Measurements from ENCODE around the gene FBXL3. TPM values are rescaled to one million over a fixed set of nuclear protein-coding genes. Genes with fewer than 3 reads are reported as not detected.

Gene FBXL3
- total and polyA plus RNA-seq, 2 of the 13 experiments (the other 11 are each of a cell fraction or from before 2014, with no cell fraction given), result 11.5 to 18.5 TPM

GRCh38 chr13:76991796-76992547, 35.0 kb downstream of the FBXL3 start, which contains the start of gene CLN5 (continued):
- TF ChIP-seq XBP1 (CRISPR knock-in tag; IDR thresholded peaks at IDR 0.05), result no peak
- 0 out of 2 replicates have a peak, but pooled peaks have one; percentile 59 for TF ChIP-seq ZNF83 (CRISPR knock-in tag; IDR thresholded peaks at IDR 0.05; ENCODE audit: borderline replicate concordance)
- TF ChIP-seq ZNF460 (CRISPR knock-in tag; IDR thresholded peaks at IDR 0.05; ENCODE audit: borderline replicate concordance), result peak; percentile 11; the same call in 1 of the 2 replicates
- no peak for TF ChIP-seq ZNF550 (CRISPR knock-in tag; IDR thresholded peaks at IDR 0.05; ENCODE audit: borderline replicate concordance)
- TF ChIP-seq HNRNPLL (IDR thresholded peaks at IDR 0.05; ENCODE audit: low read depth, low read length, poor library complexity, severe bottlenecking), result peak; percentile 89
- TF ChIP-seq PLRG1 (conservative IDR thresholded peaks at IDR 0.05), result no peak
- peak; percentile 48; the same call in 1 of the 2 replicates for TF ChIP-seq GMEB2 (CRISPR knock-in tag; IDR thresholded peaks at IDR 0.05; ENCODE audit: low read depth)
- TF ChIP-seq MTF2 (CRISPR knock-in tag; IDR thresholded peaks at IDR 0.05; ENCODE audit: borderline replicate concordance), result no peak
- 0 out of 2 replicates have a peak, but pooled peaks have one; percentile 1 for TF ChIP-seq FOXO1 (CRISPR knock-in tag; IDR thresholded peaks at IDR 0.05)
- TF ChIP-seq HIVEP1 (CRISPR knock-in tag; IDR thresholded peaks at IDR 0.05), result peak; percentile 38; the same call in 1 of the 2 replicates
- TF ChIP-seq HNRNPL (IDR thresholded peaks at IDR 0.05; ENCODE audit: low read depth, low read length), result no peak
- peak; percentile 82 for TF ChIP-seq YY1 (IDR thresholded peaks at IDR 0.05; ENCODE audit: insufficient read depth, insufficient replicate concordance, low read depth, low read length)
- peak; percentile 89 for TF ChIP-seq IKZF5 (CRISPR knock-in tag; IDR thresholded peaks at IDR 0.05)
- TF ChIP-seq, protein P1, sequence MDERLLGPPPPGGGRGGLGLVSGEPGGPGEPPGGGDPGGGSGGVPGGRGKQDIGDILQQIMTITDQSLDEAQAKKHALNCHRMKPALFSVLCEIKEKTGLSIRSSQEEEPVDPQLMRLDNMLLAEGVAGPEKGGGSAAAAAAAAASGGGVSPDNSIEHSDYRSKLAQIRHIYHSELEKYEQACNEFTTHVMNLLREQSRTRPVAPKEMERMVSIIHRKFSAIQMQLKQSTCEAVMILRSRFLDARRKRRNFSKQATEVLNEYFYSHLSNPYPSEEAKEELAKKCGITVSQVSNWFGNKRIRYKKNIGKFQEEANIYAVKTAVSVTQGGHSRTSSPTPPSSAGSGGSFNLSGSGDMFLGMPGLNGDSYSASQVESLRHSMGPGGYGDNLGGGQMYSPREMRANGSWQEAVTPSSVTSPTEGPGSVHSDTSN (CRISPR knock-in tag; IDR thresholded peaks at IDR 0.05), result no peak
- TF ChIP-seq ASH2L (IDR thresholded peaks at IDR 0.05; ENCODE audit: insufficient read length, low read depth, low read length), result peak; percentile 89
- TF ChIP-seq, protein P2, sequence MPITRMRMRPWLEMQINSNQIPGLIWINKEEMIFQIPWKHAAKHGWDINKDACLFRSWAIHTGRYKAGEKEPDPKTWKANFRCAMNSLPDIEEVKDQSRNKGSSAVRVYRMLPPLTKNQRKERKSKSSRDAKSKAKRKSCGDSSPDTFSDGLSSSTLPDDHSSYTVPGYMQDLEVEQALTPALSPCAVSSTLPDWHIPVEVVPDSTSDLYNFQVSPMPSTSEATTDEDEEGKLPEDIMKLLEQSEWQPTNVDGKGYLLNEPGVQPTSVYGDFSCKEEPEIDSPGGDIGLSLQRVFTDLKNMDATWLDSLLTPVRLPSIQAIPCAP (CRISPR knock-in tag; IDR thresholded peaks at IDR 0.05; ENCODE audit: low read depth), result no peak
- TF ChIP-seq ZEB1 (IDR thresholded peaks at IDR 0.05; ENCODE audit: insufficient replicate concordance, low read depth), result no peak
- TF ChIP-seq ZNF740 (CRISPR knock-in tag; IDR thresholded peaks at IDR 0.05), result 0 out of 2 replicates have a peak, but pooled peaks have one; percentile 18
- TF ChIP-seq SRSF4 (IDR thresholded peaks at IDR 0.05; ENCODE audit: low read depth, low read length, poor library complexity, severe bottlenecking), result no peak
- TF ChIP-seq MAFG (CRISPR knock-in tag; IDR thresholded peaks at IDR 0.05), result no peak
- TF ChIP-seq MXD3 (CRISPR knock-in tag; IDR thresholded peaks at IDR 0.05), result peak; percentile 83; the same call in 1 of the 2 replicates
- TF ChIP-seq CBFB (CRISPR knock-in tag; IDR thresholded peaks at IDR 0.05), result peak; percentile 88
- TF ChIP-seq KMT2B (CRISPR knock-in tag; IDR thresholded peaks at IDR 0.05), result peak; percentile 97
- TF ChIP-seq DNMT3B (CRISPR knock-in tag; conservative IDR thresholded peaks at IDR 0.05), result 0 out of 2 replicates have a peak, but pooled peaks have one; percentile 40

Data from HepG2 (cell line).